ENCODE results near the gene LRP1B.

Gene LRP1B

GRCh38 chr2:141946016-141946415 lies 184.8 kb downstream of the LRP1B start:
- no peak for DNase-seq

- no peak for DNase-seq
These were observed 186.9 kb downstream of the LRP1B start for GRCh38 chr2:141943918-141944317.

GRCh38 chr2:141942006-141942789 lies 188.6 kb downstream of the LRP1B start:
- DNase-seq, result no peak

- DNase-seq, result no peak
These were observed 189.6 kb downstream of the LRP1B start for GRCh38 chr2:141941210-141941714.

- no peak for DNase-seq
These were observed 190.1 kb downstream of the LRP1B start for GRCh38 chr2:141940709-141941108.

GRCh38 chr2:141933226-141933625 lies 197.6 kb downstream of the LRP1B start:
- DNase-seq, result no peak

- DNase-seq, result no peak
These were observed 198.6 kb downstream of the LRP1B start for GRCh38 chr2:141932261-141932660.

GRCh38 chr2:141931797-141932196 lies 199.0 kb downstream of the LRP1B start:
- DNase-seq, result no peak

GRCh38 chr2:141930803-141931202 lies 200.0 kb downstream of the LRP1B start:
- no peak for DNase-seq

GRCh38 chr2:141929331-141930252 lies 201.2 kb downstream of the LRP1B start:
- no peak for DNase-seq

- no peak for DNase-seq
These were observed 202.3 kb downstream of the LRP1B start for GRCh38 chr2:141928476-141928875.

GRCh38 chr2:141927536-141927935 lies 203.3 kb downstream of the LRP1B start:
- no peak for DNase-seq

- no peak for DNase-seq
These were observed 205.3 kb downstream of the LRP1B start for GRCh38 chr2:141925511-141925910.

GRCh38 chr2:141923657-141924056 lies 207.2 kb downstream of the LRP1B start:
- no peak for DNase-seq

- no peak for DNase-seq
These were observed 219.2 kb downstream of the LRP1B start for GRCh38 chr2:141911485-141912066.

GRCh38 chr2:141906678-141907077 lies 224.1 kb downstream of the LRP1B start:
- no peak for DNase-seq

- no peak for DNase-seq
These were observed 230.0 kb downstream of the LRP1B start for GRCh38 chr2:141900826-141901225.

GRCh38 chr2:141899740-141900139 lies 231.1 kb downstream of the LRP1B start:
- DNase-seq, result no peak

- no peak for DNase-seq
These were observed 241.0 kb downstream of the LRP1B start for GRCh38 chr2:141889788-141890187.

GRCh38 chr2:141888987-141889555 lies 241.7 kb downstream of the LRP1B start:
- DNase-seq, result no peak

- no peak for DNase-seq
These were observed 243.5 kb downstream of the LRP1B start for GRCh38 chr2:141887363-141887762.

GRCh38 chr2:141878016-141878415 lies 252.8 kb downstream of the LRP1B start:
- DNase-seq, result no peak
